GM12801 (cell line): ENCODE measurements around the gene NOC2L.

Experiments
- TF ChIP-seq, protein P1 (sequence below): IDR thresholded peaks from one replicate; pipeline ENCODE4 v1.5.1; 2011; ENCODE audit warnings: control low read depth; ENCODE audit not compliant: insufficient read length; ENCODE audit errors: extremely low read depth

Gene NOC2L

DNA sequence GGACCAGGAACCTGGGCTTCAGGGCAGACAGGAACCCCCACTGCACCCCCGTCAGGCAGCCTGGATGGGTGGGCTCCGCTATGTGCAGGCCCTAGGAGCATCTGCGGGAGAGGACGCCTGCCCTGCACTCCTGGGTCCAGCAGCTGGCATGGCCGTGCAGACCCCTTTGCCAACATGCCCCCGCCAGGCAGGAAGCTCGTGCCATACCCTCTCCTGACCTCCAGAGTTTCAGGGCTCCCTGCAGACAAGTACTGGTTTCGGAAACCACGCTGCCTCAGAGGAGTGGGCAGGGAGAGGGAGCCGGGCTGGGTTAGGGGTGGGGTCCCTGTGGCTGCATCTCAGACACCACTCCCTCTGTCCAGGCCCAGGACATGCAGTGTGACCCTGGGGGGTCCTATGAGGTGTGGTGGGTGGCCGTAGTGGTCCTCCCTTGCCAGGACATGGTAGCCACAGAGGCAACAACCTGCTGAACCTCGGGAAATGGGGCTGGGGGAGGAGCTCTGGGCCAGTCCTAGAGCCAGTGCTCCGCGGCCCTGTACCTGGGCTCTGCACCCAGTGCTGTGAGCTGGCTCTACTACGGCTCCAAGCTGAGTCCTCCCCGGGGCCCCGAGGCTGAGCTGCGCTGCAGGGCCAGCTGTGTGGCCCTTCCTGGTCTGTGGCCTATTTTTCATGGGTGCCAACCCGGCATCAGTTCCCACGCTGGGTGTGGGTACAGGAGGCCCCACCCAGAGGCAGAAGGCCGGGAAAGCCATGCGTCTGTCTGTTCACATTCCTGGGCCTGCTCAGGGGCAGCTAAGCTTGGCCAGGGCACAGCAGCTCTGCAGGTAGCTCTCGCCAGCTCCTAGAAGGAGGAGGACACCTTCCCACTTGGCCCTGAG lies 8.6 kb upstream of the NOC2L start:
- TF ChIP-seq, protein P1, sequence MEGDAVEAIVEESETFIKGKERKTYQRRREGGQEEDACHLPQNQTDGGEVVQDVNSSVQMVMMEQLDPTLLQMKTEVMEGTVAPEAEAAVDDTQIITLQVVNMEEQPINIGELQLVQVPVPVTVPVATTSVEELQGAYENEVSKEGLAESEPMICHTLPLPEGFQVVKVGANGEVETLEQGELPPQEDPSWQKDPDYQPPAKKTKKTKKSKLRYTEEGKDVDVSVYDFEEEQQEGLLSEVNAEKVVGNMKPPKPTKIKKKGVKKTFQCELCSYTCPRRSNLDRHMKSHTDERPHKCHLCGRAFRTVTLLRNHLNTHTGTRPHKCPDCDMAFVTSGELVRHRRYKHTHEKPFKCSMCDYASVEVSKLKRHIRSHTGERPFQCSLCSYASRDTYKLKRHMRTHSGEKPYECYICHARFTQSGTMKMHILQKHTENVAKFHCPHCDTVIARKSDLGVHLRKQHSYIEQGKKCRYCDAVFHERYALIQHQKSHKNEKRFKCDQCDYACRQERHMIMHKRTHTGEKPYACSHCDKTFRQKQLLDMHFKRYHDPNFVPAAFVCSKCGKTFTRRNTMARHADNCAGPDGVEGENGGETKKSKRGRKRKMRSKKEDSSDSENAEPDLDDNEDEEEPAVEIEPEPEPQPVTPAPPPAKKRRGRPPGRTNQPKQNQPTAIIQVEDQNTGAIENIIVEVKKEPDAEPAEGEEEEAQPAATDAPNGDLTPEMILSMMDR, result no peak

DNA sequence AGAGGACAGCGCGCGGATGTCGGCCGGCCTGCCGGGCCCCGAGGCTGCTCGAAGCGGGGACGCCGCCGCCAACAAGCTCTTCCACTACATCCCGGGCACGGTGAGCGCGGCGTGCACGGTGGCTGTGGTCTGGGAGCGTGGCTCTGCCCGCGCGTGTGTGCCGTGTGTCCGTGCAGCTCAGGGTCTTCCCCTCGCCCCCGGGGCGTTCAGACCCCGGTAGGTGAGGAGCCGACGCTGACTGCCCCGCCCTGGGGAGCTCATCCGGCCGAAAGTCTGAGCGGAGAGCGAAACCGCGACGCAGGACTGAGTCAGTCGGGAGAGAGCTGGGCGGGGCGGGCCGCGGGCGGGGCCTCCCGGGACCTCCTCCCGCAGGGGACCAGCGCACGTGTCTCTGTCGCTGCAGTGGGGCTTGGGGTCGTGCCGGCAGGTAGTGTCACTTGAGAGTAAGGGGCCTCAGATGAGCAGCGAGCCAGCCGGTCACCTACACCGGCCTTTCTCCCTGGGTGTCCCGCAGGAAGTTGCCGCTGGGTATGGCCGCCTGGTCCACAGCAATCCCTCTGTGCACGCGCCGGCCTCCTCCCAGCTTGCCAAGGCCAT lies 7.7 kb upstream of the NOC2L start:
- TF ChIP-seq, protein P1, result no peak

DNA sequence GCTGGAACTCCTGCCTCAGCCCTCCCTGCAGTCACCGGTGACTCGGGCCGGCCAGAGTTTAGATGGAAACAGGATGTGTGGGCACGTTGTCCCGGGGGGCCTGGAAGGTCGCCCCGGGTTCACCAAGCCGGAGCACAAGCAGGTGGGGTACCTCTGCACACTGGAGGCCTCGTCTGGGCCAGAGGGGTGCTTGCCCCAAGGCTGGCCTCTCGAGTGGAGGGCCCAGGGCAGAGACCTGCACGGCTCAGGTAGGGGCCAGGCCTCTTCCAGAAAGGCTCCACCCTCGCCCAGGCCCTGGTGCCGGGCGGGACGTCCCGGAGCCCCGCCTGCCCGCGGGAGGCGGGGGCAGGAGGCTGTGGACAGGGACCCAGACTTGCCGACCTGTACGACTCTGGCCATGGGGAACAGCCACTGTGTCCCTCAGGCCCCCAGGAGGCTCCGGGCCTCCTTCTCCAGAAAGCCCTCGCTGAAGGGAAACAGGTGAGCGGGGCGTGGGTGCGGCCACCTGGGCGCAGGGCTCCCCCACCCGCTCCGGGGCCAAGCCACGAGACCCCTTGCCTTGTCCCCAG lies 7.2 kb upstream of the NOC2L start, which contains the start of gene PLEKHN1:
PLEKHN1 (plus strand) TSS at position 348 of the 569 bp plus-strand sequence; CDS start at position 398, 50 bp downstream.
- TF ChIP-seq, protein P1, result no peak

DNA sequence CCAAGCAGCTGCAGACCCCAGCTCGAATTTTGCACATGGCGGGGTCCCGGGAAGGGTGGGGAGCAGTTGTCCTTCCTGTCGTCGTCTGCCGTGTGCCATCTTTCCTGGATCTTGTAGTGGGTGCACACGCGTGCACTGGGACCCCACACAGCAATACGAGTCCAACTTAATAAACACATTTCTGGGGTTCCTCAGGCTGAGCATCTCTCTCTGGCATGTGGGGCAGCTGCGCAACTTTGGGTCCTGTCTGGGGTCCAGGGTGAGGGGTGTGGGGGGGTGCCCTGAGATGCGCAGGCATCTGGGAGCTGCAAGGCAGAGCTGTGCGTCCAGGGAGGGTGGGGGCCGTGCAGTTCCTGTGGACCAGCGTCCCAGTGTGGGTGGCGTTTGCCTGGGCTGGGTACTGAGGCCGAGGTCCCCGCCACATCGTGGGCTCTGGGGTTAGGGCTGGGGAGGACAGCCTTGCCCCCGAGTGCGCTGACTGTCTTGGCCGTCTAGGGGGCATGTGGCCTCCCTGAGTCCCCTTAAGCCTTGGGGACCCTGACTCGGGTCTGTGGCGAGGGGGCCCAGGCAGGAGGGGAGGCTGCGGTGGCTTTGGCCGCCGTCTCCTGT lies 6.6 kb upstream of the NOC2L start:
- TF ChIP-seq, protein P1, result no peak

DNA sequence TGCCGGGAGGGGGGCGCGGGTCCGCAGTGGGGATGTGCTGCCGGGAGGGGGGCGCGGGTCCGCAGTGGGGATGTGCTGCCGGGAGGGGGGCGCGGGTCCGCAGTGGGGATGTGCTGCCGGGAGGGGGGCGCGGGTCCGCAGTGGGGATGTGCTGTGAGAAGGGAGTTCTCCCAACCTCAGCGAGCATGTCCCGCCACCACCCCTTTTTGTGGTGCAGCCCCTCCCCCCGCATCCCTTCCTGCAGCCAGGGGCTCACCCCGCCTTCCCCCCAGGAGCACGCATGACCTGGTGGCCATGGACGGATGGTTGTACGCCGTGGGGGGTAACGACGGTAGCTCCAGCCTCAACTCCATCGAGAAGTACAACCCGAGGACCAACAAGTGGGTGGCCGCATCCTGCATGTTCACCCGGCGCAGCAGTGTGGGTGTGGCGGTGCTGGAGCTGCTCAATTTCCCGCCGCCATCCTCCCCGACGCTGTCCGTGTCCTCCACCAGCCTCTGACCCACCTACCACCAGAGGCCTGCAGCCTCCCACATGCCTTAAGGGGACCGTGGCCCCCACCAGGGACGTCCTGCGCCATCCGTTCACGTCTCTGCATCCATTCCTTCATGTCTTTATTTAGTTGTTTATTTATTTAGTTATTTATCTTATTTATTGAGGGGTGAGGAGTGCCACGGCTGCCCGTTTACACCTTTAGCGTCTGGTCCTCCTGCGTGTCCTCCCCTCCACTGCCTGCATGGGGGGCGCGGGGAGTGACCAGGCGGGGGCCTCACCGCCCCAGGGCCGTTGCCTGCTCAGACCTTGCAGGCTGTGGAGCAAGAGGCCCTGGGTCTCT lies 5.9 kb upstream of the NOC2L start:
- TF ChIP-seq, protein P1, result no peak

DNA sequence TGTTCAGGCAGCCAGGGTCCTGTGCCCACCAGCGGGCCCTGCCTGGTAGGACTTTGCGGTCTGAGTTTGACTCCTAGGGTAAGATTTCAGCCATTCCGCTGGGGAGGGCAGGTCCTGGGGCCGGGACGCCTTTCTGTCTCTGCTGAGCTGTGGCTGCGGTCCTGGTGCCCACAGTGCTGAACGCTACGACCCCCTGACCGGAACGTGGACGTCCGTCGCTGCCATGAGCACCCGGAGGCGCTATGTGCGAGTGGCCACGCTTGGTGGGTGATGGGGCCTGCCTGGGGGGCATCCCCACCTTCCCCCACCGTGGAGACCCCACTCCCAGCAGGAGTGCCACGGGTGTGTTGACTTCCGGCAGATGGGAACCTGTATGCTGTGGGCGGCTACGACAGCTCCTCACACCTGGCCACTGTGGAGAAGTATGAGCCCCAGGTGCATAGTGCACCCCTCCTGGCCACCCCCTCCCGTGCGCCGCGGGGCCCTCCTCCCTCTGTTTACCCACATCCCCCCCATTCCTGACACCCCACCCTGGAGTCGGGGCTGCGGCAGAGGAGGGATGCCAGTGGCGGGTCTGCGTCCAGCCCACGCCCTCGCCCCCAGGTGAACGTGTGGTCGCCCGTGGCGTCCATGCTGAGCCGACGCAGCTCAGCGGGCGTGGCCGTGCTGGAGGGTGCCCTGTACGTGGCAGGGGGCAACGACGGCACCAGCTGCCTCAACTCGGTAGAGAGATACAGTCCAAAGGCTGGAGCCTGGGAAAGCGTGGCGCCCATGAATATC lies 4.9 kb upstream of the NOC2L start:
- TF ChIP-seq, protein P1, result no peak
